DOHH2 (cell line): ENCODE results near the gene CAPS.
"Not testable (repeated sequence)": the region's sequence is repeated elsewhere in the genome, so short reads cannot be mapped to it uniquely, and the experiment has no call there.

Source experiments
- H3F3A ChIP-seq: fragments of 200-600 bp; sonication (generic), shearing (Covaris generic); 2 replicates; pipeline ENCODE4 v1.6.0; 2016; ENCODE audit warnings: antibody characterized with exemption, mild to moderate bottlenecking; ENCODE audit not compliant: control insufficient read depth, insufficient read depth
- H3K27ac ChIP-seq: fragments of 200-600 bp; sonication (generic); 2 replicates; pipeline ENCODE4 v1.5.1; 2014; ENCODE audit warnings: low read depth, mild to moderate bottlenecking, low read length, moderate library complexity
- H3K27me3 ChIP-seq: fragments of 200-600 bp; sonication (generic); 2 replicates; pipeline ENCODE4 v1.6.1; 2014; ENCODE audit warnings: mild to moderate bottlenecking, low read length, mixed read lengths; ENCODE audit not compliant: control insufficient read depth
- H3K36me3 ChIP-seq: fragments of 200-600 bp; sonication (generic); 2 replicates; pipeline ENCODE4 v1.6.1; 2014; ENCODE audit warnings: mild to moderate bottlenecking, low read length, moderate library complexity, mixed read lengths; ENCODE audit not compliant: control insufficient read depth
- H3K4me1 ChIP-seq: fragments of 200-600 bp; sonication (generic); 2 replicates; pipeline ENCODE4 v1.6.1; 2014; ENCODE audit warnings: mild to moderate bottlenecking, low read length, mixed read lengths; ENCODE audit not compliant: control insufficient read depth
- H3K4me2 ChIP-seq: fragments of 200-600 bp; sonication (generic); 2 replicates; pipeline ENCODE4 v1.6.0; 2014; ENCODE audit warnings: mild to moderate bottlenecking, low read length, moderate library complexity
- H3K4me3 ChIP-seq: fragments of 200-600 bp; sonication (generic); 2 replicates; pipeline ENCODE4 v1.5.1; 2014; ENCODE audit warnings: mild to moderate bottlenecking, low read length, mixed read lengths
- H3K79me2 ChIP-seq: fragments of 200-600 bp; sonication (generic); 2 replicates; pipeline ENCODE4 v1.6.1; 2014; ENCODE audit warnings: mild to moderate bottlenecking, low read length, mixed read lengths; ENCODE audit not compliant: control insufficient read depth
- H3K9me2 ChIP-seq: fragments of 200-600 bp; sonication (generic); replicated peaks from 2 replicates; pipeline ENCODE4 v1.6.1; 2014; ENCODE audit warnings: mild to moderate bottlenecking, low read length, mixed read lengths; ENCODE audit not compliant: control insufficient read depth
- H3K9me3 ChIP-seq: fragments of 200-600 bp; sonication (generic); 2 replicates; pipeline ENCODE4 v1.6.1; 2014; ENCODE audit warnings: antibody characterized with exemption, low read length, mixed read lengths; ENCODE audit not compliant: control insufficient read depth, insufficient read depth
- H4K20me1 ChIP-seq: fragments of 200-600 bp; sonication (generic); 2 replicates; pipeline ENCODE4 v1.6.0; 2014; ENCODE audit warnings: low read depth, mild to moderate bottlenecking, antibody characterized with exemption, low read length, moderate library complexity; ENCODE audit not compliant: control insufficient read depth, insufficient read depth
- EZH2phosphoT487 ChIP-seq: fragments of 200-600 bp; sonication (generic); IDR thresholded peaks from 2 replicates; pipeline ENCODE4 v1.6.1; 2017; ENCODE audit warnings: borderline replicate concordance, mild to moderate bottlenecking, antibody characterized with exemption, low read length, moderate library complexity, mixed read lengths
- TF ChIP-seq, protein P1 (sequence below): fragments of 200-600 bp; sonication (generic); IDR thresholded peaks from one replicate; pipeline ENCODE4 v1.5.1; 2014; ENCODE audit warnings: antibody characterized with exemption, mild to moderate bottlenecking, low read depth, low read length; ENCODE audit not compliant: poor library complexity, severe bottlenecking

CAPS gene

DNA sequence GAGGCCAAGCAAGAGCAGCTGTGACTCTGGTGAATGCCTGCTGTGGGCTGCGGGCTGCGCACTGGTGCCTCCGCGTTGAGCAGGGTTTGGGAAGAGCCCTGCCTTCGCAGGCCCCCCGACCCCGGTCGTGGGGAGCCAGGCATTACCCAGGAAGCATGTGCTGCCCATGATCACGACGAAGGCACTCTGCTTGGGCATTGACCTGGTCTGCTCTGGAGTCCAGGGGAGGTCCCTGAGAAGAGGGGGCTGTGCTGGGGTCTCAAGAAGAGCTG, 44.7 kb downstream of the CAPS start:
- Histone ChIP-seq H3F3A (no peaks in the 10 kb centered on the region), H3K79me2 (peaks cover 100% of the 10 kb centered on the region), H3K9me2 (no peaks in the 10 kb centered on the region), H4K20me1 (peaks cover 40% of the 10 kb centered on the region; the same call in 1 of the 2 replicates), H3K4me1 (peaks cover 40% of the 10 kb centered on the region), H3K9me3 (no peaks in the 10 kb centered on the region), H3K4me3 (no peak overlapping the region), H3K27me3 (no peaks in the 10 kb centered on the region), H3K4me2 (no peak overlapping the region), H3K36me3 (peaks cover 31% of the 10 kb centered on the region), H3K27ac (no peak overlapping the region)
- TF ChIP-seq EZH2phosphoT487: no peak
- TF ChIP-seq, protein P1, sequence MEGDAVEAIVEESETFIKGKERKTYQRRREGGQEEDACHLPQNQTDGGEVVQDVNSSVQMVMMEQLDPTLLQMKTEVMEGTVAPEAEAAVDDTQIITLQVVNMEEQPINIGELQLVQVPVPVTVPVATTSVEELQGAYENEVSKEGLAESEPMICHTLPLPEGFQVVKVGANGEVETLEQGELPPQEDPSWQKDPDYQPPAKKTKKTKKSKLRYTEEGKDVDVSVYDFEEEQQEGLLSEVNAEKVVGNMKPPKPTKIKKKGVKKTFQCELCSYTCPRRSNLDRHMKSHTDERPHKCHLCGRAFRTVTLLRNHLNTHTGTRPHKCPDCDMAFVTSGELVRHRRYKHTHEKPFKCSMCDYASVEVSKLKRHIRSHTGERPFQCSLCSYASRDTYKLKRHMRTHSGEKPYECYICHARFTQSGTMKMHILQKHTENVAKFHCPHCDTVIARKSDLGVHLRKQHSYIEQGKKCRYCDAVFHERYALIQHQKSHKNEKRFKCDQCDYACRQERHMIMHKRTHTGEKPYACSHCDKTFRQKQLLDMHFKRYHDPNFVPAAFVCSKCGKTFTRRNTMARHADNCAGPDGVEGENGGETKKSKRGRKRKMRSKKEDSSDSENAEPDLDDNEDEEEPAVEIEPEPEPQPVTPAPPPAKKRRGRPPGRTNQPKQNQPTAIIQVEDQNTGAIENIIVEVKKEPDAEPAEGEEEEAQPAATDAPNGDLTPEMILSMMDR: no peak

DNA sequence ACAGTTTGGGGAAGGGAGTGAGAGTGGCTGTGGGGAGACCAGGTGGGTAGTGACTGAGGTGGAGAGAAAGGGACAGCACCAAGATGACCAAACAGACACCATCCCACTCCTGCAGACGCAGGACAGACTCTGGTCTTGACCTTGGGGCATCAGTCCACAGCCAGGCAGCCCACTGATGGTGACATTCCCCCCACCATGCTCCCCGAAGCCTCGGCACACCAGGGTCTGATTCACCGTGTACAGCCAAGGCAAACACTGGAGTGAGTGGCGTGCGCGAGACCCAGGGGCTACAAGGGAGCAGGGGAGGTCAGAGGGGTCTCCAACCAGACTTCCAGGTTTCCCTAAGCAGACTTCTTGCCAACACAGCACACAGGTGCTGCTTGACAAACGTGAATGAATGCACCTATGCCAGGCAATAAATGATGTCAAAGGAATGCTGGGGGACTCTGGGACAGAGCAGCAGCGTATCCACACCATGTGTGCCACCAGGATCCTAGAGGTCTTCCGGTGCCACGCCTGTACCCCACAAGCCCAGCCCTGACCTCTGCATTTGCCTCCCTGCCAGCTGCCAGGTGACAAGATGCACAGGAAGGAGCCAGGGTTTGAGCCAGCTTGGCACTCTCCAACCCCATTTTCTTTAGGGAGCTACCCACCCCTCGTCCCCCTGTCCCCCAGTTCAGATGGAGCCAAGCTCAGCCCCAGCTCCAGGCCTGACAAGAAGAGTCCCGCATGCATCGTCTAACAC, 45.4 kb downstream of the CAPS start:
- H4K20me1 ChIP-seq: peaks cover 39% of the 10 kb centered on the region; the same call in 1 of the 2 replicates
- no peak overlapping the region for H3K27ac ChIP-seq
- no peak overlapping the region for H3K4me2 ChIP-seq
- peaks cover 100% of the 10 kb centered on the region for H3K79me2 ChIP-seq
- H3K9me3 ChIP-seq: no peaks in the 10 kb centered on the region
- H3F3A ChIP-seq: no peaks in the 10 kb centered on the region
- H3K27me3 ChIP-seq: no peaks in the 10 kb centered on the region
- H3K9me2 ChIP-seq: no peaks in the 10 kb centered on the region
- no peak overlapping the region for H3K4me3 ChIP-seq
- no peak for TF ChIP-seq EZH2phosphoT487
- TF ChIP-seq, protein P1: no peak
- H3K36me3 ChIP-seq: peaks cover 31% of the 10 kb centered on the region
- H3K4me1 ChIP-seq: peaks cover 34% of the 10 kb centered on the region

DNA sequence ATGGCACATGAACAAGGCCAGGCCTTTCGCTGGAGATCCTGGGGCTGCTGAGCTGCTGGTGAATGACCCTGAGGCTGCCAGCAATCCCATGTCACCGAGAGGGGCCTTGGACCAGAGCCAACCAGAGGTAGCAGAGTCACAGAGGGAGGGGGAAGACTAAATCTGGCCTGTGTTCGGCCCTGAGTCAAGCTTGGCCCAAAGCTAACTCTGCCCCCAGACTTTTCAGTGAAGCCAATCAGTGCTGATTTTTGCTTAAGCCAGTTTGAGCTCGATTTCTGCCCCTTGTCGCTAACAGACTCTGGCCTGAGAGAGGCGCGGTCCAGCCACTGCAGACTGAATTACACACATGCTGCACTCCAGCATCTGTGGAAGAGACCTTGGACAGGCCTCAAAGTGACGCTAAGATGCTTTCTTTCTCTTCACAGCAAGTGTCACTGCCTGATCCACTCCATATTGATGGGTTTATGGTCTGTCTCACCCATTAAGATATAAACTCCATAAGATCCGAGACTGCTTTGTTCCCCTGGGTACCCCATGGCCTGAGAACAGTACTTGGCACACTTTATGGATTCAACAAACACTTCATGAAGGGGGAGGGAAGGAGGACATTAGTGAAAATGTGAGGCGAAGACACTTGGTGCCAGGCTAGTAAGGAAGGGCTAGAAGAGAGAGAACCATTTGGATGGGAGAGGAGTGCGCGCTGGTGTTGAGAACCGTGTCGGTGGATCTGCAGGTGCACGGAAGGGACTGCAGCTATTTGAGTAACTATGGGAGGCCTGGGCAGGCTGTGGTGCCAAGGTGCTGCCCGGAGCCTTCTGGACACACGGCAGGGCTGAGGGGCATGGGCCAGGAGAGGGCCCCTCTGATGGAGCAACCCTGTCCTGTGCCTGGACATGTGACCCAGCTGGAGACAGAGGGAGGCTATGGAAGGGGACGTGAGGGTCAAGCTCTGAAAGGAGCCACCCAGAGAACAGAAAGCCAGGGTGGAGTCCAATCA, 46.2 kb downstream of the CAPS start:
- Histone ChIP-seq H3K4me2 (no peak overlapping the region), H3K4me1 (peaks cover 27% of the 10 kb centered on the region), H4K20me1 (peaks cover 40% of the 10 kb centered on the region; the same call in 1 of the 2 replicates)

DNA sequence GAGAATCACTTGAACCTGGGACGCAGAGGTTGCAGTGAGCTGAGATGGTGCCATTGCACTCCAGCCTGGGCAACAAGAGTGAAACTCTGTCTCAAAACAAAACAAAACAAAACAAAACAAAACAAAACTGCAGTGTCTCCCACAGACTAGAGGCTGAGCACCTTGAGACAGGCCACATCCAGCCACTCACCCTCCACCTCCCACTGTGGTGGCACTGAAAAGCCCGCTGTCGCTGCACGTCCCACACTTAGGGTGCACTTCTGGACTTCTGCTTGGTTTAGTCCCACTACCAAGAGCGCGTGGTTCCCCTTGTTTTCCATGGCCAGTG, 47.6 kb downstream of the CAPS start:
- H3K27ac ChIP-seq: not testable (repeated sequence)
- peaks cover 47% of the 10 kb centered on the region for H3K36me3 ChIP-seq

More for the DNA sequence above, 46.2 kb downstream of the CAPS start:
- Histone ChIP-seq H3K9me3 (no peaks in the 10 kb centered on the region), H3K36me3 (peaks cover 36% of the 10 kb centered on the region), H3F3A (no peaks in the 10 kb centered on the region), H3K27me3 (no peaks in the 10 kb centered on the region), H3K79me2 (peaks cover 100% of the 10 kb centered on the region), H3K9me2 (no peaks in the 10 kb centered on the region), H3K4me3 (no peak overlapping the region), H3K27ac (no peak overlapping the region)
- TF ChIP-seq EZH2phosphoT487: no peak
- TF ChIP-seq, protein P1: no peak

More for the DNA sequence above, 47.6 kb downstream of the CAPS start:
- not testable (repeated sequence) for H3K9me2 ChIP-seq, H3F3A ChIP-seq, H3K27me3 ChIP-seq, H3K9me3 ChIP-seq, H3K4me2 ChIP-seq, H3K4me3 ChIP-seq
- peaks cover 14% of the 10 kb centered on the region for H3K4me1 ChIP-seq
- H3K79me2 ChIP-seq: peaks cover 100% of the 10 kb centered on the region
- H4K20me1 ChIP-seq: peaks cover 52% of the 10 kb centered on the region
